Panc1 (cell line): ENCODE data around the gene OR2T8. TPM values are rescaled to one million over a fixed set of nuclear protein-coding genes. Genes with fewer than 3 reads are reported as not detected.

Experiments used
- ATAC-seq: fragments of 200-7000 bp; cut with Tn5 transposase; 2 replicates; pipeline ENCODE4 v1.9.1; 2020; ENCODE audit warnings: mild to moderate bottlenecking, moderate library complexity
- BruUV-seq: library from RNA; stranded (reverse); fragments of 400-500 nt; replicated peaks from 2 replicates; lab custom pipeline; 2021; lab: Mats Ljungman, UMichigan
- CTCF ChIA-PET: fragments of 300-600 bp; sonication (Branson Sonifier 250); formaldehyde crosslinking; loops from one replicate; lab custom pipeline; 2022; ENCODE audit warnings: antibody characterized with exemption; lab: Charles Lee
- POLR2A ChIA-PET: fragments of 300-600 bp; sonication (Branson Sonifier 250); formaldehyde crosslinking; loops from one replicate; lab custom pipeline; 2022; ENCODE audit warnings: antibody characterized with exemption; lab: Charles Lee
- DNase-seq: peaks from one replicate; pipeline ENCODE4 v3.0.0-alpha.2; 2010; ENCODE audit warnings: low read depth, low spot score
- H3K27ac ChIP-seq: 2 replicates; pipeline ENCODE4 v1.5.1; 2011; ENCODE audit warnings: mild to moderate bottlenecking, low read length, inconsistent platforms
- H3K27me3 ChIP-seq: fragments of 200-500 bp; sonication (Bioruptor generic); 2 replicates; pipeline ENCODE4 v1.6.0; 2014; ENCODE audit warnings: low read length, inconsistent platforms; ENCODE audit not compliant: control insufficient read depth, insufficient read depth
- H3K36me3 ChIP-seq: fragments of 200-500 bp; sonication (Bioruptor generic); 2 replicates; pipeline ENCODE4 v1.5.1; 2014; ENCODE audit warnings: inconsistent platforms, mild to moderate bottlenecking, low read length, moderate library complexity; ENCODE audit not compliant: control insufficient read depth, insufficient read depth
- H3K4me1 ChIP-seq: 2 replicates; pipeline ENCODE4 v1.5.1; 2011; ENCODE audit warnings: inconsistent platforms, mild to moderate bottlenecking, low read length, moderate library complexity; ENCODE audit not compliant: control insufficient read depth, insufficient read depth
- H3K4me3 ChIP-seq, 2 experiments: 2 replicates each; pipeline ENCODE4 v1.5.1; 2011 to 2012; ENCODE audit warnings: low read depth in 2 of 2, low read length in 2 of 2, mild to moderate bottlenecking in 2 of 2, inconsistent platforms in 1 of 2, moderate library complexity in 1 of 2
- H3K9me3 ChIP-seq: fragments of 200-500 bp; sonication (Bioruptor generic); 2 replicates; pipeline ENCODE4 v1.5.1; 2014; ENCODE audit warnings: low read depth, mild to moderate bottlenecking, inconsistent platforms, low read length, moderate library complexity; ENCODE audit not compliant: control insufficient read depth, insufficient read depth
- CTCF ChIP-seq: fragments of 450-650 bp; IDR thresholded peaks from 2 replicates; pipeline ENCODE4 v1.5.1; 2017; ENCODE audit warnings: mild to moderate bottlenecking
- POLR2AphosphoS5 ChIP-seq: IDR thresholded peaks from 2 replicates; pipeline ENCODE4 v1.6.1; 2012; ENCODE audit warnings: mild to moderate bottlenecking, low read depth, low read length, moderate library complexity
- REST ChIP-seq, 2 experiments: IDR thresholded peaks; 2 replicates each; pipeline ENCODE4 v1.6.1; 2011 to 2012; ENCODE audit warnings: low read depth in 2 of 2, control low read depth in 1 of 2, low read length in 1 of 2, mild to moderate bottlenecking in 1 of 2, moderate library complexity in 1 of 2; ENCODE audit not compliant: insufficient read depth in 1 of 2
- SIN3A ChIP-seq: IDR thresholded peaks from 2 replicates; pipeline ENCODE4 v1.6.1; 2012; ENCODE audit warnings: low read depth, mild to moderate bottlenecking, low read length, moderate library complexity, borderline replicate concordance; ENCODE audit not compliant: insufficient read depth
- TCF7L2 ChIP-seq: IDR thresholded peaks from 2 replicates; pipeline ENCODE4 v1.6.1; 2011; ENCODE audit warnings: mild to moderate bottlenecking, low read depth, low read length, inconsistent platforms
- in situ Hi-C: cut with HindIII; loops from 2 replicates; pipeline ENCODE4 v1.10.0; 2016; ENCODE audit warnings: low sequenced_read_pairs, low pct_unique_long_range_greater_than_20kb
- intact Hi-C: fragments of 100-400 bp; cut with micrococcal nuclease; formaldehyde crosslinking; loops from one replicate; pipeline ENCODE4 v1.10.0; 2022; ENCODE audit not compliant: unreplicated experiment
- total RNA-seq: library from RNA; stranded (reverse); gene quantifications from one replicate; pipeline ENCODE4 v1.2.1, GENCODE V29; 2021; ENCODE audit not compliant: unreplicated experiment

OR2T8 gene
- total RNA-seq, 1 experiment from 2014 or later: not detected

- intact Hi-C loops: no loop called here
- Histone ChIP-seq H3K27ac (no peak overlapping the region), H3K4me3 (no peak overlapping the region), H3K4me1 (no peaks in the 10 kb centered on the region), H3K36me3 (no peaks in the 10 kb centered on the region), H3K27me3 (no peaks in the 10 kb centered on the region), H3K9me3 (no peaks in the 10 kb centered on the region)
- POLR2A ChIA-PET: no interaction called here
- in situ Hi-C loops: no loop called here
- CTCF ChIA-PET: no interaction called here
- no peak for TF ChIP-seq SIN3A
- BruUV-seq: no TSS peak
- DNase-seq (no peak), ATAC-seq (no peak)
These were observed 11.3 kb upstream of the OR2T8 start for GRCh38 chr1:247908766-247909165.

- in situ Hi-C loops: no loop called here
- ChIA-PET POLR2A (no interaction called here), CTCF (no interaction called here)
- no peak for TF ChIP-seq REST (IDR thresholded peaks at IDR 0.05; ENCODE audit: insufficient read depth in 1 of 2, low read depth in 2 of 2, low read length in 1 of 2)
- no peak for TF ChIP-seq CTCF
- TF ChIP-seq SIN3A: no peak
- no peak for TF ChIP-seq TCF7L2
- TF ChIP-seq POLR2AphosphoS5: no peak
- Histone ChIP-seq H3K4me1 (no peaks in the 10 kb centered on the region), H3K36me3 (no peaks in the 10 kb centered on the region), H3K9me3 (no peaks in the 10 kb centered on the region), H3K27me3 (no peaks in the 10 kb centered on the region), H3K4me3 (no peak overlapping the region), H3K27ac (no peak overlapping the region)
- ATAC-seq: no peak
- intact Hi-C loops: loop anchor here (10.0 kb wide), 1 partner anchor 59 kb away; the partner anchor contains the start of gene TRIM58
- BruUV-seq: no TSS peak
- no peak for DNase-seq
These were observed 6.3 kb upstream of the OR2T8 start for GRCh38 chr1:247913786-247914185.

- Histone ChIP-seq H3K27me3 (no peaks in the 10 kb centered on the region), H3K4me3 (no peak overlapping the region), H3K36me3 (no peaks in the 10 kb centered on the region), H3K9me3 (no peaks in the 10 kb centered on the region), H3K4me1 (no peaks in the 10 kb centered on the region), H3K27ac (no peak overlapping the region)
- no TSS peak for BruUV-seq
- DNase-seq (no peak), ATAC-seq (no peak; the same call in 1 of the 2 replicates)
- in situ Hi-C loops: no loop called here
- ChIA-PET POLR2A (no interaction called here), CTCF (no interaction called here)
- no peak for TF ChIP-seq REST (IDR thresholded peaks at IDR 0.05; ENCODE audit: insufficient read depth in 1 of 2, low read depth in 2 of 2, low read length in 1 of 2)
- no peak for TF ChIP-seq TCF7L2
- TF ChIP-seq CTCF: no peak
- no peak for TF ChIP-seq SIN3A
- no peak for TF ChIP-seq POLR2AphosphoS5
- intact Hi-C loops: loop anchor here (10.0 kb wide), 1 partner anchor 60 kb away; the partner anchor contains the start of gene TRIM58
These were observed 5.0 kb upstream of the OR2T8 start for GRCh38 chr1:247914941-247915662.
